HepG2 (cell line): ENCODE results near the gene ADORA2B. TPM values are rescaled to one million over a fixed set of nuclear protein-coding genes. Genes with fewer than 3 reads are reported as not detected.

Experiments used
- ATF2 ChIP-seq: sonication (generic); formaldehyde crosslinking; IDR thresholded peaks from 2 replicates; pipeline ENCODE4 v1.4.0; 2020; ENCODE audit warnings: missing genetic modification reagents
- DDIT3 ChIP-seq: sonication (generic); formaldehyde crosslinking; IDR thresholded peaks from 2 replicates; pipeline ENCODE4 v1.4.0; 2020; ENCODE audit warnings: mild to moderate bottlenecking, missing genetic modification reagents
- KLF16 ChIP-seq, 2 experiments: sonication (generic) in 1 of 2; formaldehyde crosslinking in 1 of 2; IDR thresholded peaks; 2 replicates each; pipeline versions ENCODE4 v1.6.1 to v1.8.0; 2016 to 2023; ENCODE audit warnings: missing genetic modification reagents in 2 of 2, missing compliant biosample characterization in 1 of 2
- NBN ChIP-seq: fragments of 450-650 bp; conservative IDR thresholded peaks from 2 replicates; pipeline ENCODE4 v1.6.1; 2017
- PHF21A ChIP-seq: sonication (generic); formaldehyde crosslinking; IDR thresholded peaks from 2 replicates; pipeline ENCODE4 v1.5.0; 2020; ENCODE audit warnings: mild to moderate bottlenecking, missing genetic modification reagents
- PHF5A ChIP-seq: IDR thresholded peaks from one replicate; pipeline ENCODE4 v1.6.1; 2018; ENCODE audit warnings: low read depth, missing genetic modification reagents; ENCODE audit not compliant: unreplicated experiment
- RFXAP ChIP-seq: sonication (generic); formaldehyde crosslinking; IDR thresholded peaks from 2 replicates; pipeline ENCODE4 v1.4.0; 2020; ENCODE audit warnings: missing genetic modification reagents, borderline replicate concordance
- SIX4 ChIP-seq: sonication (generic); formaldehyde crosslinking; IDR thresholded peaks from 2 replicates; pipeline ENCODE4 v1.4.0; 2020; ENCODE audit warnings: missing genetic modification reagents
- SMAD3 ChIP-seq: sonication (generic); formaldehyde crosslinking; IDR thresholded peaks from 2 replicates; pipeline ENCODE4 v1.4.0; 2020; ENCODE audit warnings: missing genetic modification reagents
- SRY ChIP-seq: sonication (generic); formaldehyde crosslinking; IDR thresholded peaks from 2 replicates; pipeline ENCODE4 v1.8.0; 2022; ENCODE audit warnings: mild to moderate bottlenecking, missing genetic modification reagents
- TCF7L2 ChIP-seq: IDR thresholded peaks from 2 replicates; pipeline ENCODE4 v1.6.1; 2011; ENCODE audit warnings: mild to moderate bottlenecking, low read depth, low read length, moderate library complexity
- TFE3 ChIP-seq: IDR thresholded peaks from 2 replicates; pipeline ENCODE4 v1.6.1; 2016
- YY1 ChIP-seq: IDR thresholded peaks from 2 replicates; pipeline ENCODE4 v1.6.1; 2011; ENCODE audit warnings: low read length, low read depth, moderate library complexity, mild to moderate bottlenecking; ENCODE audit not compliant: insufficient read depth, insufficient replicate concordance
- ZFAT ChIP-seq: sonication (generic); formaldehyde crosslinking; conservative IDR thresholded peaks from 2 replicates; pipeline ENCODE4 v1.8.1; 2023; ENCODE audit warnings: missing genetic modification reagents, inconsistent platforms
- ZFP90 ChIP-seq: sonication (generic); formaldehyde crosslinking; IDR thresholded peaks from 2 replicates; pipeline ENCODE4 v1.8.0; 2022; ENCODE audit warnings: missing genetic modification reagents, mild to moderate bottlenecking, inconsistent platforms, borderline replicate concordance
- ZKSCAN8 ChIP-seq: IDR thresholded peaks from 2 replicates; pipeline ENCODE4 v1.6.1; 2016; ENCODE audit warnings: borderline replicate concordance, missing genetic modification reagents, missing compliant biosample characterization
- ZNF276 ChIP-seq: sonication (generic); formaldehyde crosslinking; IDR thresholded peaks from 2 replicates; pipeline ENCODE4 v1.4.0; 2020; ENCODE audit warnings: mild to moderate bottlenecking, low read depth, missing genetic modification reagents
- ZNF382 ChIP-seq: sonication (generic); formaldehyde crosslinking; IDR thresholded peaks from 2 replicates; pipeline ENCODE4 v1.5.0; 2020; ENCODE audit warnings: missing genetic modification reagents, mild to moderate bottlenecking, borderline replicate concordance
- ZNF562 ChIP-seq: sonication (generic); formaldehyde crosslinking; IDR thresholded peaks from 2 replicates; pipeline ENCODE4 v1.8.0; 2022; ENCODE audit warnings: missing genetic modification reagents, borderline replicate concordance
- ZNF589 ChIP-seq: sonication (generic); formaldehyde crosslinking; conservative IDR thresholded peaks from 2 replicates; pipeline ENCODE4 v1.8.0; 2022; ENCODE audit warnings: mild to moderate bottlenecking, moderate library complexity, missing genetic modification reagents
- ZNF710 ChIP-seq: sonication (generic); formaldehyde crosslinking; IDR thresholded peaks from 2 replicates; pipeline ENCODE4 v1.5.0; 2020; ENCODE audit warnings: mild to moderate bottlenecking, missing genetic modification reagents, borderline replicate concordance
- ZNF83 ChIP-seq: sonication (generic); formaldehyde crosslinking; IDR thresholded peaks from 2 replicates; pipeline ENCODE4 v1.4.0; 2020; ENCODE audit warnings: missing genetic modification reagents, mild to moderate bottlenecking, borderline replicate concordance
- polyA plus RNA-seq, 8 experiments: library from polyadenylated mRNA; depleted of rRNA in 3 of 8; stranded (reverse) in 7 of 8; unstranded in 1 of 8; fragments of >200 nt; fragmentation: Illumina TruSeq in 4 of 8; extraction: Trizol in 4 of 8; gene quantifications; 2 replicates each; pipeline versions ENCODE4 v1.2.1 to v1.2.3, GENCODE V29; 2011 to 2016; ENCODE audit warnings: low read depth in 4 of 8, missing spikeins in 1 of 8, mixed read lengths in 1 of 8; ENCODE audit not compliant: insufficient read depth in 1 of 8
- total RNA-seq, 5 experiments: library from RNA; depleted of rRNA; stranded (reverse); fragments of >200 nt; fragmentation: Illumina TruSeq; extraction: Trizol; gene quantifications; 2 replicates each; pipeline ENCODE4 v1.2.3, GENCODE V29; 2016; ENCODE audit warnings: low read depth in 1 of 5

Gene ADORA2B
- total and polyA plus RNA-seq, 2 of the 13 experiments (the other 11 are each of a cell fraction or from before 2014, with no cell fraction given): 10.4 to 20.0 TPM

- TF ChIP-seq ZFAT (CRISPR knock-in tag) (0 out of 2 replicates have a peak, but pooled peaks have one; percentile 52), TCF7L2 (no peak), DDIT3 (CRISPR knock-in tag) (no peak), ATF2 (peak; percentile 90), SMAD3 (CRISPR knock-in tag) (peak; percentile 68; the same call in 1 of the 2 replicates), ZNF276 (CRISPR knock-in tag) (peak; percentile 19; the same call in 1 of the 2 replicates), NBN (no peak), PHF21A (peak; percentile 79), ZNF589 (CRISPR knock-in tag) (peak; percentile 99), PHF5A (CRISPR knock-in tag) (peak; percentile 78), ZFP90 (CRISPR knock-in tag) (peak; percentile 91), SIX4 (CRISPR knock-in tag) (peak; percentile 52), TFE3 (peak; percentile 84), ZNF710 (CRISPR knock-in tag) (peak; percentile 88), YY1 (peak; percentile 90), KLF16 (CRISPR knock-in tag; IDR thresholded peaks at IDR 0.05) (peak; percentile 33 to 93; a peak in 3 of 4 replicates), ZNF382 (no peak), ZNF562 (CRISPR knock-in tag) (0 out of 2 replicates have a peak, but pooled peaks have one; percentile 47), RFXAP (peak; percentile 83), ZNF83 (CRISPR knock-in tag) (no peak), SRY (CRISPR knock-in tag) (peak; percentile 93), ZKSCAN8 (CRISPR knock-in tag) (peak; percentile 90; the same call in 1 of the 2 replicates)
Measured at GRCh38 chr17:15999141-15999973, 54.4 kb downstream of the ADORA2B start, which contains the start of the genes TTC19 and ZSWIM7 (continued).
